Fibroblast of mammary gland (primary cell): ENCODE data around the gene RTP1.
A peak's percentile ranks its signal among the peaks of the same experiment; 100 is the strongest.
"Not testable (repeated sequence)": the region's sequence is repeated elsewhere in the genome, so short reads cannot be mapped to it uniquely, and the experiment has no call there.

Experiments used
- DNase-seq: peaks from one replicate; pipeline ENCODE4 v3.0.0-alpha.2; 2010; ENCODE audit warnings: low read depth
- H3K4me3 ChIP-seq: 2 replicates; pipeline ENCODE4 v1.5.1; 2011; ENCODE audit warnings: low read depth, mild to moderate bottlenecking, low read length, moderate library complexity; ENCODE audit not compliant: control insufficient read depth
- CTCF ChIP-seq: conservative IDR thresholded peaks from 2 replicates; pipeline ENCODE4 v1.5.1; 2011; ENCODE audit warnings: low read depth, low read length, inconsistent platforms; ENCODE audit not compliant: control insufficient read depth, insufficient read depth

Gene RTP1

DNA sequence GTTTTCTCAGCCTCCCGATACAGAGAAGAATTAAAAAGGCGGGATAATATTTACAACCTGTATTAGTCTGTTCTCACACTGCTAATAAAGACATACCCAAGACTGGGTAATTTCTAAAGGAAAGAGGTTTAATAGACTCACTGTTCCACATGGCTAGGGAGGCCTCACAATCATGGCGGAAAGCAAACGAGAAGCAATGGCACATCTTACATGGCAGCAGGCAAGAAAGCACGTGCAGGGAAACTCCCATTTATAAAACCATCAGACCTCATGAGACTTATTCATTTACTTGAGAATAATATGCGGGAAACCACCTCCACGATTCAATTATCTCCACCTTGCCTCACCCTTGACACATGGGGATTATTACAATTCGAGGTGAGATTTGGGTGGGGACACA is 30.5 kb upstream of the RTP1 start:
- TF ChIP-seq CTCF: no peak
- H3K4me3 ChIP-seq: no peak overlapping the region
- DNase-seq: no peak

- H3K4me3 ChIP-seq: no peak overlapping the region
- DNase-seq: no peak
- no peak for TF ChIP-seq CTCF
Observed at GRCh38 chr3:187167777-187168176, 29.5 kb upstream of the RTP1 start.

- no peak for TF ChIP-seq CTCF
- DNase-seq: no peak
Observed at GRCh38 chr3:187169231-187169960, 27.9 kb upstream of the RTP1 start.

GRCh38 chr3:187170911-187171310 is 26.4 kb upstream of the RTP1 start:
- DNase-seq, H3K4me3 ChIP-seq: not testable (repeated sequence)

More at GRCh38 chr3:187169231-187169960, 27.9 kb upstream of the RTP1 start:
- no peak overlapping the region for H3K4me3 ChIP-seq

DNA sequence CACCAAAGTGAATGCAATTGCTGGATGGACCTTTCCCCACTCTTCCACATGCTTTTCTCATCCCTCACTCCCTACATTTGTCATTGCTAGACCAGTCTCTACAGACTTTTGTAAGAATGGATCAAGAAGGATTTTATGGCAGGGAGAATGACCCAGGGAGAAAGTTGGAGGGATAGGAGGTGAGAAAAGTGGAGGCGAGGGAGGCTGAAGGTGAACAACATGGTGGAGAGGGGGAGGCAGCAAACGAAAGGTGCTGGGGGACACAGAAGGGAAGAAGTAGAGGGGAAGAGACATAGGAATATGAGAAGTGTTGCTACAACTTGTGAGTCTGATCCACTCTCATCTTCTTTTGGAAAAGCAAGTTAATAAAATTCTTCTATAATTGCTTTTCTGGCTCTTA is 24.4 kb upstream of the RTP1 start:
- no peak for TF ChIP-seq CTCF
- no peak overlapping the region for H3K4me3 ChIP-seq
- DNase-seq: no peak

- no peak overlapping the region for H3K4me3 ChIP-seq
- no peak for DNase-seq
- no peak for TF ChIP-seq CTCF
Observed at GRCh38 chr3:187181454-187182170, 15.7 kb upstream of the RTP1 start.

GRCh38 chr3:187183210-187183862 is 13.9 kb upstream of the RTP1 start:
- peak; percentile 69 for DNase-seq
- no peak overlapping the region for H3K4me3 ChIP-seq
- no peak for TF ChIP-seq CTCF
